WTC11 (cell line): ENCODE measurements around the gene RXFP3.

Experiments
- CBFB ChIP-seq: sonication (generic); formaldehyde crosslinking; IDR thresholded peaks from 2 replicates; pipeline ENCODE4 v1.8.1; 2022; ENCODE audit warnings: mild to moderate bottlenecking, low read depth, missing genetic modification reagents
- CTCF ChIP-seq: fragments of 200-600 bp; IDR thresholded peaks from 2 replicates; pipeline ENCODE4 v1.8.0; 2022; ENCODE audit warnings: antibody characterized with exemption
- FOXK1 ChIP-seq: sonication (generic); formaldehyde crosslinking; IDR thresholded peaks from 2 replicates; pipeline ENCODE4 v1.8.0; 2022; ENCODE audit warnings: mild to moderate bottlenecking, moderate library complexity, missing genetic modification reagents
- NFE2L1 ChIP-seq: sonication (generic); formaldehyde crosslinking; IDR thresholded peaks from 2 replicates; pipeline ENCODE4 v1.8.1; 2023; ENCODE audit warnings: missing genetic modification reagents

DNA sequence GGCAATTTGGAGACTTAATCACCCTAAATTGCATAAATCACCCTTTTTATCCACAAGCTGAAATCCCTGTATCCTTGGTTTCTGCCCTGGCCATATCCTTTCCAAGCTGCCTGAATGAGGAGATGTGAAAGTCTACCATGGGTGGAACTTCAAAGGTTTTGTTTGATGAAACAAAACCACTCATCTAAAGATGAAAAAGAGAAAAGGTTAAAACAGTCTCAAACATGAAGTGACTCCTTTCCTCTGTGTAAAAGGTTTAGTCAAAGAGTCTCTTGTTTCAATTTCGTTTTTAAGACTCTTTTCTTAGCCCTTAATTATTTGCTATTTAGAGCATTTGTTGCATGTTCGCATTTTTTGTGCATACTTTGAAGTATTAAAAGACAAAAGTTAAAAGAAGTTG, 37.1 kb downstream of the RXFP3 start:
- TF ChIP-seq CBFB, result no peak
- TF ChIP-seq CTCF, result no peak
- no peak for TF ChIP-seq NFE2L1 (CRISPR knock-in tag)
- no peak for TF ChIP-seq FOXK1 (CRISPR knock-in tag)
